NB4 (cell line): ENCODE measurements around the gene TPM3.

Experiments
- DNase-seq: peaks from one replicate; pipeline ENCODE4 v3.0.0; 2010; ENCODE audit warnings: low read depth
- H3K4me3 ChIP-seq: one replicate; pipeline ENCODE4 v1.5.1; 2011; ENCODE audit warnings: mild to moderate bottlenecking, low read depth, low read length, moderate library complexity
- MAX ChIP-seq: IDR thresholded peaks from 2 replicates; pipeline ENCODE4 v1.6.1; 2011; ENCODE audit warnings: low read depth, low read length
- MYC ChIP-seq: IDR thresholded peaks from 2 replicates; pipeline ENCODE4 v1.6.1; 2011; ENCODE audit warnings: low read depth, low read length
- POLR2A ChIP-seq: IDR thresholded peaks from 2 replicates; pipeline ENCODE4 v1.6.1; 2011; ENCODE audit warnings: mild to moderate bottlenecking; ENCODE audit not compliant: insufficient read length; ENCODE audit errors: extremely low read depth
- TF ChIP-seq, protein P1 (sequence below): IDR thresholded peaks from one replicate; pipeline ENCODE4 v1.5.1; 2012; ENCODE audit warnings: low read depth, low read length

TPM3 gene

DNA sequence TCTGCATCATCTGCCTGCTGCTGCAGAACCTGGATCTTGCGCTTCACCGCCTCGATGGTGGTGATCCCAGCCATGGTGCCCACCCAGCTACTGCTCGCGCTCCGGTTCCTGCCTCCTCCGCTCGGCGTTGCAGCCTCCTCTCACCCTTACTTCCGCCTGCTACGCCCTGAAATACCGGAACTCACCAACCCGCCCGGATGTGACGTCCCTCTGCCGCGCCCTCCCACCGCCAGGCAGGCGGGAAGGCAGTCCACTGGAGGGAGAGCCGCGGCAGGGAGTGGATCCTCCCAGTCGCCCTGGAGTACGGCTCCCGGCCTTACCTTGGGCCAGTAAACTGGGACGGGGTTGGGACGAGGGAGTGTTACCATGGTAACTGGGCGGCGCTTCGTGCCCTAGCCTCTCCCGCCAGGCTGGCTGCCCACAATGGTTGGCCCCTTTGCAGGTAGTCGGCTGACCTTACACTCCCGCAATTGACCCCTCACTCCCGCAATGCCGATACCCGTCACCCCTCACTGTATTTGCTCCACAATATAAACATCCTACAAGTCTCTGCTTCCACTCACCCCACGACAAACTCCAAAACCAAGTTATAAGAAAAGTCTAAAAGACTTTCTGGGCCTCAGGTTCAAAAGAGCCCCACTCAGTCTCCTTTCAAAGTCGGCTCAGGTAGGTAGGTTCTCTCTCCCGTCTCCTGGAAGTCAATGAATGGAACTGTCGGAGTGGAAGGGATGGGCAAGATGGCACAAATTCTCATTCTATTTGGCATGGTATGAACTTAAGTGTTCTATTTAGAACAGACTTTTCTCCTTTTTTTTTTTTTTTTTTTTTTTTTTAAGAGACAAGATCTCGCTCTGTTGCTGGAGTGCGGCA is 8.6 kb downstream of the TPM3 start:
- no peak for TF ChIP-seq MYC
- peak; percentile 95 for TF ChIP-seq POLR2A
- TF ChIP-seq, protein P1, sequence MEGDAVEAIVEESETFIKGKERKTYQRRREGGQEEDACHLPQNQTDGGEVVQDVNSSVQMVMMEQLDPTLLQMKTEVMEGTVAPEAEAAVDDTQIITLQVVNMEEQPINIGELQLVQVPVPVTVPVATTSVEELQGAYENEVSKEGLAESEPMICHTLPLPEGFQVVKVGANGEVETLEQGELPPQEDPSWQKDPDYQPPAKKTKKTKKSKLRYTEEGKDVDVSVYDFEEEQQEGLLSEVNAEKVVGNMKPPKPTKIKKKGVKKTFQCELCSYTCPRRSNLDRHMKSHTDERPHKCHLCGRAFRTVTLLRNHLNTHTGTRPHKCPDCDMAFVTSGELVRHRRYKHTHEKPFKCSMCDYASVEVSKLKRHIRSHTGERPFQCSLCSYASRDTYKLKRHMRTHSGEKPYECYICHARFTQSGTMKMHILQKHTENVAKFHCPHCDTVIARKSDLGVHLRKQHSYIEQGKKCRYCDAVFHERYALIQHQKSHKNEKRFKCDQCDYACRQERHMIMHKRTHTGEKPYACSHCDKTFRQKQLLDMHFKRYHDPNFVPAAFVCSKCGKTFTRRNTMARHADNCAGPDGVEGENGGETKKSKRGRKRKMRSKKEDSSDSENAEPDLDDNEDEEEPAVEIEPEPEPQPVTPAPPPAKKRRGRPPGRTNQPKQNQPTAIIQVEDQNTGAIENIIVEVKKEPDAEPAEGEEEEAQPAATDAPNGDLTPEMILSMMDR: no peak
- TF ChIP-seq MAX: no peak; the same call in 1 of the 2 replicates
- DNase-seq: peak; percentile 97
- peak overlapping the region; percentile 81 for H3K4me3 ChIP-seq

- TF ChIP-seq, protein P1: no peak
- TF ChIP-seq MYC: peak; percentile 80
- no peak for TF ChIP-seq POLR2A
- peak; percentile 49; the same call in 1 of the 2 replicates for TF ChIP-seq MAX
- peak overlapping the region; percentile 81 for H3K4me3 ChIP-seq
- peak; percentile 98 for DNase-seq
Observed at GRCh38 chr1:154182344-154183045, 9.4 kb downstream of the TPM3 start.

DNA sequence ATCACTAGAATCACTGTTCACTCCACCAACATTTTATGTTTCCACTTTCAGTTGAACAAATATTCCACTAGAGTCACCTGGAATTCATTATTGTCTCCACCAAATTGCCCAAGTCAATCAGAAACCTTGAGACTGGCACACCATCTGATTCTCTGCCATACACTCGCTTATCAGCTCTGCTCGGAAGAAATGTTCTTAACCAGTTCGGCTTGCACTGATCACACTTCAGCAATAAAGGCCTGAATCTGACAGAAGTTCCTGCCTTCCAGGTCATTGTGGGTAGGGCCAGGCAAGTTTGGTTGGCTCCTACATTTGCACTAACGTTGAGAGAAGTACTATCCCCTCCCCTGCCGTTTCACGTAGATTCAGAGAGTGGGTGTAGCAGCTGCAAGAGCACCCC is 10.0 kb downstream of the TPM3 start:
- TF ChIP-seq MYC: no peak
- TF ChIP-seq POLR2A: no peak
- TF ChIP-seq MAX: no peak; the same call in 1 of the 2 replicates
- TF ChIP-seq, protein P1: no peak
- no peak for DNase-seq
- peak overlapping the region; percentile 81 for H3K4me3 ChIP-seq

DNA sequence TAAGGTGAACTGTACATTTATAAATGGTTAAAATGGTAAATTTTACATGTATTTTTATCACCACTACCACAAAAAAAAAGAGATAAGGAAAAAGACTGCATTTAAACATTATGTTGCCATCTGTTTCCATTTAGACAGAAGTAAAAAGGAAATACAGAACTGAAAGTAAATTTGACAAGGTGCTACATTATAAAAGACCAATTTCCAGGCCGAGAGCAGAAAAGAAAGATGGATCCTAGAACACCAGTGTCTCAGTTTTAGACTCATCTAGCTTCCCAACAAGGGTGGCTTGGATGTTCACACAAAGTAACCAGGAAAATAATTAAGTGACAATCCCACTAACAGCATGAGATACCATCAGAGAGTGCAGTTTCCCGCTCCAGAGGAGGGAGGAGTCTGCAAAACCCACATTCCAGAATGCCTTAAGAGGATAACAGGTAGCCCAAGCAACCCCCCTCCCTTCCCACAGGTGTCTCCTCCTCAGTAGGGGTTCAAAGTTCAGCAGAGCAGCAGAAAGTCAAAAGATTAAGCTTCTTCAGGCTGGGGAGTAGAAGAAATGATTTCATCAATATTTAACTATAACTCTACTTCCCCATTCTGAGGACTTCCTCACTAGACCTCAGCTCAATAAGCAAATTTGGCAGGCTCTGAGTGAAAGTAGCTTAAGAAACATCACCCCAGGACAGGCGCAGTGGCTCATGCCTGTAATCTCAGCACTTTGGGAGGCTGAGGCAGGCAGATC is 11.8 kb downstream of the TPM3 start:
- DNase-seq: peak; percentile 85
- H3K4me3 ChIP-seq: peak overlapping the region; percentile 81
- TF ChIP-seq MAX: no peak
- no peak for TF ChIP-seq POLR2A

DNA sequence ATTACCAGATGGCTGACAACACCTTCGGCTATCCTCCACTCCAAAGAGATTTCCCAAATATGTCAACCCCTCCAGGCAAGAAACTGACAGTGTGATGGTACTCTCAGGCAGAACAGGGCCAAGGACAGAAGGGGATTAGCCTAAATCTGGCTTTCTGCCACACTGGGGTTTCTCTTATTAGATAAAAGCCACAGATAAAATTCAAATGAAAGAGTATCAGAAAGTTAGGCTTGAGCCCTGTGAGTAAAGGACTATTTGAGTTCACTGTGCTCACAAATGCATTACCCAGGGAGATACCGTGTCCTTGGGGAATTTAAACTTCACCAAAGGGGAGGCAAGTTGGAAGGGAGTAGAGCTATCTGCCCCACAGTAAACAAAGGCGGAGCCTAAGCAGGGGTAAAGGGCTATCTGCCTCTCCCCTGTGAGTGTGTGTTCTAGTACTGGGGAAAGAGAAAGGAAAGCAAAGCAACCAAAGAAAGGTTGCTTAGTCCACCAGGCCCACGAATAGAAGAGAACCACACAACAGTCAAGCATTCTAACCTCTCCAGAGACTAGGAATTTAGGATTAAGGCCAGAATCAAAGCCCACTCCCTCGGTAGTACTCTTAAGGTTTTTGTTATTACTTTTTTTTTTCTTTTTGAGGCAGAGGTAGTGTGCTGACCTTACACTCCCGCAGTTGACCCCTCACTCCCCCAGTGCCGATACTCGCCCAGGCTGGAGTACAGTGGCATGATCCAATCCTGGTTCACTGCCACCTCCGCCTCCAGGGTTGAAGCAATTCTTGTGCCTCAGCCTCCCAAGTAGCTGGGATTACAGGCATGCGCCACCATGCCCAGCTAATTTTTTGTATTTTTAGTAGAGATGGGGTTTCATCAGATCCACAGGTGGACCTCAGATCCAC is 12.7 kb downstream of the TPM3 start:
- DNase-seq: peak; percentile 42
- TF ChIP-seq, protein P1: no peak
- TF ChIP-seq POLR2A: no peak
- no peak for TF ChIP-seq MYC
- no peak for TF ChIP-seq MAX
- H3K4me3 ChIP-seq: peak overlapping the region; percentile 46
